Keratinocyte (primary cell): ENCODE results near the gene IFRD2. TPM values are rescaled to one million over a fixed set of nuclear protein-coding genes. Genes with fewer than 3 reads are reported as not detected.

Source experiments
- DNase-seq: peaks from one replicate; pipeline ENCODE4 v3.0.0-alpha.2; 2011; ENCODE audit warnings: low read depth, missing footprints, low spot score
- FAIRE-seq: peaks from 2 replicates; lab custom pipeline; 2011; peaks lifted over from hg19 to GRCh38; lab: Jason Lieb, UNC
- H2AFZ ChIP-seq: 2 replicates; pipeline ENCODE4 v1.6.0; 2012; ENCODE audit warnings: low read length, control low read depth, inconsistent platforms; ENCODE audit not compliant: control insufficient read depth
- H3K27ac ChIP-seq: 2 replicates; pipeline ENCODE4 v1.5.1; 2011; ENCODE audit warnings: low read length; ENCODE audit not compliant: control insufficient read depth, insufficient read depth
- H3K27me3 ChIP-seq: 3 replicates; pipeline ENCODE4 v1.6.0; 2011; ENCODE audit warnings: low read length; ENCODE audit not compliant: control insufficient read depth, insufficient read depth; ENCODE audit errors: extremely low read depth
- H3K36me3 ChIP-seq, 2 experiments: 2 replicates in 1 of 2; 3 replicates in 1 of 2; pipeline ENCODE4 v1.5.1; 2011; ENCODE audit warnings: low read length in 2 of 2, mild to moderate bottlenecking in 1 of 2; ENCODE audit not compliant: control insufficient read depth in 2 of 2, insufficient read depth in 2 of 2; ENCODE audit errors: extremely low read depth in 1 of 2
- H3K4me1 ChIP-seq: 3 replicates; pipeline ENCODE4 v1.5.1; 2011; ENCODE audit warnings: low read length; ENCODE audit not compliant: control insufficient read depth, insufficient read depth; ENCODE audit errors: extremely low read depth
- H3K4me2 ChIP-seq: 3 replicates; pipeline ENCODE4 v1.6.0; 2011; ENCODE audit warnings: low read depth, low read length; ENCODE audit not compliant: control insufficient read depth, insufficient read depth; ENCODE audit errors: extremely low read depth
- H3K4me3 ChIP-seq, 3 experiments: fragments of 200-600 bp in 1 of 3; sonication (generic) in 1 of 3; 2 replicates in 2 of 3; 3 replicates in 1 of 3; pipeline ENCODE4 v1.5.1; 2011 to 2016; ENCODE audit warnings: low read length in 3 of 3, mild to moderate bottlenecking in 3 of 3, control low read depth in 2 of 3, inconsistent platforms in 1 of 3, low read depth in 1 of 3, mixed read lengths in 1 of 3, mixed run types in 1 of 3, moderate library complexity in 1 of 3; ENCODE audit not compliant: control insufficient read depth in 2 of 3, insufficient read depth in 2 of 3; ENCODE audit errors: extremely low read depth in 1 of 3
- H3K79me2 ChIP-seq: 2 replicates; pipeline ENCODE4 v1.6.0; 2012; ENCODE audit warnings: low read length; ENCODE audit not compliant: control insufficient read depth, insufficient read depth
- H3K9ac ChIP-seq: 3 replicates; pipeline ENCODE4 v1.6.0; 2011; ENCODE audit warnings: low read length; ENCODE audit not compliant: control insufficient read depth, insufficient read depth; ENCODE audit errors: extremely low read depth
- H3K9me1 ChIP-seq: 3 replicates; pipeline ENCODE4 v1.6.0; 2011; ENCODE audit warnings: low read length; ENCODE audit not compliant: control insufficient read depth, insufficient read depth; ENCODE audit errors: extremely low read depth
- H3K9me3 ChIP-seq: 2 replicates; pipeline ENCODE4 v1.5.1; 2012; ENCODE audit warnings: low read depth, low read length; ENCODE audit not compliant: control insufficient read depth
- H4K20me1 ChIP-seq: 3 replicates; pipeline ENCODE4 v1.6.0; 2011; ENCODE audit warnings: low read length; ENCODE audit not compliant: control insufficient read depth, insufficient read depth; ENCODE audit errors: extremely low read depth
- CTCF ChIP-seq, 3 experiments: IDR thresholded peaks in 1 of 3; conservative IDR thresholded peaks in 1 of 3; optimal IDR thresholded peaks in 1 of 3; 2 replicates in 2 of 3; 3 replicates in 1 of 3; pipeline versions ENCODE3 to v1.5.1; 2011; ENCODE audit warnings: low read length in 3 of 3, mild to moderate bottlenecking in 3 of 3, moderate library complexity in 2 of 3, control low read depth in 1 of 3, inconsistent platforms in 1 of 3; ENCODE audit not compliant: insufficient read depth in 2 of 3; ENCODE audit errors: extremely low read depth in 1 of 3
- EZH2 ChIP-seq: IDR thresholded peaks from one replicate; pipeline ENCODE4 v1.6.1; 2012; ENCODE audit warnings: inconsistent platforms, mild to moderate bottlenecking, low read length, moderate library complexity
- dilution Hi-C: fragments of 300-500 bp; cut with MboI; formaldehyde crosslinking; loops from one replicate; pipeline ENCODE4 v1.7.0; 2020; ENCODE audit warnings: low sequenced_read_pairs; ENCODE audit not compliant: extremely low pct_ligation_motif_present
- polyA plus RNA-seq, 5 experiments: library from polyadenylated mRNA; depleted of rRNA in 3 of 5; stranded (reverse) in 3 of 5; stranded (forward) in 1 of 5; unstranded in 1 of 5; fragments of >200 nt; gene quantifications; 1 replicate in 1 of 5; 2 replicates in 3 of 5; 3 replicates in 1 of 5; pipeline versions ENCODE4 v1.2.1 to v1.2.3, GENCODE V29; 2011 to 2012; ENCODE audit warnings: missing spikeins in 2 of 5, low read depth in 1 of 5, low replicate concordance in 1 of 5

Gene IFRD2
- polyA plus RNA-seq, 1 donor (not counting 4 experiments of a cell fraction or from before 2014, with no cell fraction given), result 50.3 TPM

GRCh38 chr3:50331364-50331907 lies 39.2 kb upstream of the IFRD2 start:
- H3K4me1 ChIP-seq, result peaks cover 34% of the 10 kb centered on the region

GRCh38 chr3:50330330-50330729 lies 38.1 kb upstream of the IFRD2 start:
- peaks cover 31 to 41% of the 10 kb centered on the region in 2 experiments for H3K36me3 ChIP-seq

More at GRCh38 chr3:50331364-50331907, 39.2 kb upstream of the IFRD2 start:
- Histone ChIP-seq H3K4me2 (no peak overlapping the region), H3K36me3 (peaks cover 31 to 33% of the 10 kb centered on the region in 2 experiments), H3K4me3 (no peak overlapping the region), H3K27me3 (no peaks in the 10 kb centered on the region), H3K9me3 (no peaks in the 10 kb centered on the region), H2AFZ (no peak overlapping the region), H3K9ac (no peak overlapping the region), H3K9me1 (no peaks in the 10 kb centered on the region), H4K20me1 (peaks cover 7% of the 10 kb centered on the region), H3K79me2 (peaks cover 72% of the 10 kb centered on the region), H3K27ac (no peak overlapping the region)
- FAIRE-seq (no peak), DNase-seq (no peak)
- dilution Hi-C loops, result no loop called here
- no peak for TF ChIP-seq CTCF (optimal IDR thresholded peaks at IDR 0.05 in 1 of 3, IDR thresholded peaks at IDR 0.05 in 1 of 3, conservative IDR thresholded peaks at IDR 0.05 in 1 of 3; ENCODE audit: extremely low read depth in 1 of 3, insufficient read depth in 2 of 3, low read length in 3 of 3)
- TF ChIP-seq EZH2, result no peak

More at GRCh38 chr3:50330330-50330729, 38.1 kb upstream of the IFRD2 start:
- Histone ChIP-seq H3K79me2 (peaks cover 67% of the 10 kb centered on the region), H3K9ac (no peak overlapping the region), H3K4me3 (no peak overlapping the region), H3K9me1 (no peaks in the 10 kb centered on the region), H3K27ac (no peak overlapping the region), H3K27me3 (no peaks in the 10 kb centered on the region), H4K20me1 (peaks cover 7% of the 10 kb centered on the region), H3K9me3 (no peaks in the 10 kb centered on the region), H2AFZ (no peak overlapping the region), H3K4me1 (peaks cover 25% of the 10 kb centered on the region), H3K4me2 (no peak overlapping the region)
- DNase-seq (no peak), FAIRE-seq (no peak)
- dilution Hi-C loops, result no loop called here
- TF ChIP-seq EZH2 (no peak), CTCF (optimal IDR thresholded peaks at IDR 0.05 in 1 of 3, IDR thresholded peaks at IDR 0.05 in 1 of 3, conservative IDR thresholded peaks at IDR 0.05 in 1 of 3; ENCODE audit: extremely low read depth in 1 of 3, insufficient read depth in 2 of 3, low read length in 3 of 3) (no peak)
